ENCODE measurements around the gene SLC46A1. TPM values are rescaled to one million over a fixed set of nuclear protein-coding genes. Genes with fewer than 3 reads are reported as not detected.

Gene SLC46A1
- total RNA-seq, 2 donors from 2014 or later = 3.7 to 6.8 TPM

DNA sequence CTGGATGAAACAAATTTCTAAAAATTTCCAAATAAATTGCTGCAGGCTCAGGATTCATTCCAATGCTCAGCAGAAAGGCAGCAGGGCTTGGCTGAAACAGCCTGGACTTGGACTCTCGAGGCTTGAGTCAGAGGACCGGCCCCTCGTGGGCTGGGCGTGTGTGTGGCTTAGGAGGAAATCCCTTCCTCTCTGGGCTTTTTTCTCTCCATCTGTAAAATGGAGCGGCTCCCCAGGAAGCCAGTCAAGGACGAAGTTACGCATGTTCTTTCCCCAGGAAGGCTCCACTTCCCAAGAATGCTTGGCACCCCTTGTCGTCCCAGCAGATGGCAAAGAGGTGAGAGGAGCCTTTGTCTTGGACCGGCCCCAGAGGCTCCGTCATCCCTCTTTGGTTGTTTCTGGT, 13.5 kb downstream of the SLC46A1 start:
- Histone ChIP-seq H3K36me3 (peaks cover 29% of the 10 kb centered on the region), H3K27me3 (no peaks in the 10 kb centered on the region)
- TF ChIP-seq, protein P1, sequence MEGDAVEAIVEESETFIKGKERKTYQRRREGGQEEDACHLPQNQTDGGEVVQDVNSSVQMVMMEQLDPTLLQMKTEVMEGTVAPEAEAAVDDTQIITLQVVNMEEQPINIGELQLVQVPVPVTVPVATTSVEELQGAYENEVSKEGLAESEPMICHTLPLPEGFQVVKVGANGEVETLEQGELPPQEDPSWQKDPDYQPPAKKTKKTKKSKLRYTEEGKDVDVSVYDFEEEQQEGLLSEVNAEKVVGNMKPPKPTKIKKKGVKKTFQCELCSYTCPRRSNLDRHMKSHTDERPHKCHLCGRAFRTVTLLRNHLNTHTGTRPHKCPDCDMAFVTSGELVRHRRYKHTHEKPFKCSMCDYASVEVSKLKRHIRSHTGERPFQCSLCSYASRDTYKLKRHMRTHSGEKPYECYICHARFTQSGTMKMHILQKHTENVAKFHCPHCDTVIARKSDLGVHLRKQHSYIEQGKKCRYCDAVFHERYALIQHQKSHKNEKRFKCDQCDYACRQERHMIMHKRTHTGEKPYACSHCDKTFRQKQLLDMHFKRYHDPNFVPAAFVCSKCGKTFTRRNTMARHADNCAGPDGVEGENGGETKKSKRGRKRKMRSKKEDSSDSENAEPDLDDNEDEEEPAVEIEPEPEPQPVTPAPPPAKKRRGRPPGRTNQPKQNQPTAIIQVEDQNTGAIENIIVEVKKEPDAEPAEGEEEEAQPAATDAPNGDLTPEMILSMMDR (IDR thresholded peaks at IDR 0.05) = no peak

DNA sequence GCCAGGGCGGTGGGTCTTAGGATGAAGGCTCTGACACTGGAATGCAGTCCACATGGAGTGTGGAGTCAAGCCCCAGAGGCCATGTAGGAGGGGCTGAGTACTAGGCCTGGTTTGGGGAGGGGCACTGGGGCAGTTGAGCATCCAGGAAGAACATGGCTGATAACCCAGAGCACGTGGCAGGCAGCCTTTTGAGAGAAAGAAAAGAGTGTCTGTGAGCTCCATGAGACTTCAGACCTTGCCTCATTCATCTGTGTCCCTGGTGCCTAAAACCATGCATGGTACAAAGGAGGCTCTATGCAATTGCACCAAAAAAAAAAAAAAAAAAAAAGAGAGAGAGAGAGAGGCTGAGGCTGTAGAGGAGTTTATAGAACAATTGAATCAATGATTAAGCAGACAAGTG, 14.6 kb downstream of the SLC46A1 start:
- no peaks in the 10 kb centered on the region for H3K27me3 ChIP-seq
- DNase-seq (ENCODE audit: low spot score) = no peak
- TF ChIP-seq, protein P1 (IDR thresholded peaks at IDR 0.05) = no peak
- peaks cover 29% of the 10 kb centered on the region for H3K36me3 ChIP-seq
- no peak overlapping the region for H3K27ac ChIP-seq
- H3K4me1 ChIP-seq = no peaks in the 10 kb centered on the region
- H3K4me3 ChIP-seq = no peak overlapping the region
- no peaks in the 10 kb centered on the region for H3K9me3 ChIP-seq

More for the DNA sequence above, 13.5 kb downstream of the SLC46A1 start:
- Histone ChIP-seq H3K9me3 (no peaks in the 10 kb centered on the region), H3K27ac (no peak overlapping the region), H3K4me3 (no peak overlapping the region), H3K4me1 (no peaks in the 10 kb centered on the region)
- no peak for DNase-seq (ENCODE audit: low spot score)

DNA sequence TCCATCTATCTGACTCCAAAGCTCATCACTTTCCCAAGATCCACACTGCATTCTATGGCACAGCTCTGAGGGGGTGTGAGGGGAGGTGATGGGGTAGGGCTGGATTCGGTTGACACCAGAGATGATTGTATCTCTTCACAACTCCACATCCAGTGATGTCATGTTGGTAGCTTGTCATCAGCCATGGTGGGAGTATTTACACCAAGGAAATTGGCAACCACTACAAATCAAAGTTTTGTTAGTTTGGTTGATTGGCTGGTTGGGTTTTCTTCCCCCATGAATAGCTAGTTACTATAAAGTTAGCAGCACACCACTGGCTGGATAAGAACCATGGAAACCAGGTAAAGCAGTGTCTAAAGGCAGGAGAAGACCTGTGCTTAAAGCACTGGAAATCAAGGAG, 15.0 kb downstream of the SLC46A1 start:
- Histone ChIP-seq H3K9me3 (no peaks in the 10 kb centered on the region), H3K27ac (no peak overlapping the region), H3K4me1 (no peaks in the 10 kb centered on the region), H3K36me3 (peaks cover 29% of the 10 kb centered on the region), H3K27me3 (no peaks in the 10 kb centered on the region), H3K4me3 (no peak overlapping the region)
- TF ChIP-seq, protein P1 (IDR thresholded peaks at IDR 0.05) = no peak
- DNase-seq (ENCODE audit: low spot score) = no peak

DNA sequence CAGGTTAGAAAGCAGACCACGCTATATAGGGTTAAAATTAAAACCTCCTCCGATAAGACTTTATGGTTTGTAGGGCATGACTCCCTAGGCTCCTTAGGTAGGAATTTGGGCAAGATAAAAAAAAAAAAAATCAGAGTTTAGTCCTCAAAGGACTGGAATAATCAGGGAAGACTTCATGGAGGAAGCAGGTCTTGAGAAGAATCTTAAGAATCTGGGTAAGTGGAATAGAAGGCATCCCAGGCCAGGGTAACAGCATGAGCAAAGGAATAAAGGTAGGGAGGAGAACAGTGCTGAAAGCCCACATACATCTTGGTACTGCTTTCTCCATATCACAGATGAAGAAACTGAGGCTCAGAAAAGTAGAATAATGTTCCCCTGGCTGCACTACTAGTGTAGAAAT, 15.4 kb downstream of the SLC46A1 start:
- Histone ChIP-seq H3K4me1 (no peaks in the 10 kb centered on the region), H3K27me3 (no peaks in the 10 kb centered on the region), H3K36me3 (peaks cover 29% of the 10 kb centered on the region), H3K4me3 (no peak overlapping the region), H3K9me3 (no peaks in the 10 kb centered on the region), H3K27ac (no peak overlapping the region)
- TF ChIP-seq, protein P1 (IDR thresholded peaks at IDR 0.05) = no peak
- DNase-seq (ENCODE audit: low spot score) = no peak

DNA sequence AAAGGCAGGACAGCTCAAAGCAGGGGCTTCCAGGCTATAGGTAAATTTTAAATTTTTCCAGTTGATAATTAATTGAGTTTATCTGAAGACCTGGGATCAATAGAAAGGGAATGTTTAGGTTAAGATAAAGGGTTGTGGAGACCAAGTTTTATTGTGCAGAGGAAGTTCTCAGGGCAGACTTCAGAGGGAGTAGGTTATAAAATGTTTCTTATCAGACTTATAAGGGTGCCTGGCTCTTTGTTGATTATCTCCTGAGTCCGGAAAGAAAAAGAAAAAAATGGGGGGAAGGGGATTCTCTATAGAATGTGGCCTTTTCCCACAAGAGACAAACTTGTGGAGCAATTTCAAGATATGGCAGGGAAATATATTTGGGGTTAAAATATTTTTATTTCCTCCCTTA, 15.9 kb downstream of the SLC46A1 start:
- no peak for DNase-seq (ENCODE audit: low spot score)
- H3K36me3 ChIP-seq = peaks cover 29% of the 10 kb centered on the region
- no peaks in the 10 kb centered on the region for H3K27me3 ChIP-seq
- H3K27ac ChIP-seq = no peak overlapping the region
- no peaks in the 10 kb centered on the region for H3K4me1 ChIP-seq
- TF ChIP-seq, protein P1 (IDR thresholded peaks at IDR 0.05) = no peak
- H3K4me3 ChIP-seq = no peak overlapping the region
- no peaks in the 10 kb centered on the region for H3K9me3 ChIP-seq

DNA sequence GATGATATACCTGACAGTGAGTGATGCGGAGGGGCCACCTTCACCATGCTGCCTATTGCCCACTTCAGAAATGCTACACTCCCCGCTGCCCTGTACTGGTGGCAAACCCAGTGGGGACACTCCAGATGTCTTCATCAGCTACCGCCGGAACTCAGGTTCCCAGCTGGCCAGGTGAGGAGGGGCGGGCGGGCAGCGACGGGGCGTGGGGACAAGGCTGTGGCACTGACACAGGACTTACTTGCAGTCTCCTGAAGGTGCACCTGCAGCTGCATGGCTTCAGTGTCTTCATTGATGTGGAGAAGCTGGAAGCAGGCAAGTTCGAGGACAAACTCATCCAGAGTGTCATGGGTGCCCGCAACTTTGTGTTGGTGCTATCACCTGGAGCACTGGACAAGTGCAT, 17.9 kb downstream of the SLC46A1 start:
- Histone ChIP-seq H3K27ac (no peak overlapping the region), H3K27me3 (no peaks in the 10 kb centered on the region), H3K4me3 (no peak overlapping the region), H3K4me1 (peaks cover 0 to 7% of the 10 kb centered on the region in 2 donors), H3K9me3 (no peaks in the 10 kb centered on the region), H3K36me3 (peaks cover 29% of the 10 kb centered on the region)
- no peak for DNase-seq (ENCODE audit: low spot score)
- TF ChIP-seq, protein P1 (IDR thresholded peaks at IDR 0.05) = no peak
